Lung (tissue), 12 donors: ENCODE data around the gene FHL3. TPM values are rescaled to one million over a fixed set of nuclear protein-coding genes. Genes with fewer than 3 reads are reported as not detected.

ENCODE experiments used
- ATAC-seq: fragments of 200-7000 bp; cut with Tn5 transposase; one replicate; pipeline ENCODE4 v1.9.1; 2020; ENCODE audit warnings: moderate number of reproducible peaks; ENCODE audit not compliant: insufficient read depth, low FRiP score
- DNase-seq, 3 donors: peaks; one replicate each; pipeline ENCODE4 v3.0.0-alpha.2; 2013 to 2017
- H3K27ac ChIP-seq, 2 donors: one replicate each; pipeline ENCODE4 v1.5.1; 2013; ENCODE audit warnings: mild to moderate bottlenecking in 2 of 2, moderate library complexity in 2 of 2, control low read depth in 1 of 2, inconsistent platforms in 1 of 2, low read depth in 1 of 2, low read length in 1 of 2
- H3K27me3 ChIP-seq, 3 donors: one replicate each; pipeline ENCODE4 v1.5.1; 2013; ENCODE audit warnings: low read length in 2 of 3; ENCODE audit not compliant: control insufficient read depth in 3 of 3, insufficient read depth in 3 of 3
- H3K36me3 ChIP-seq, 4 donors: one replicate each; pipeline ENCODE4 v1.5.1; 2013; ENCODE audit warnings: low read length in 4 of 4, mild to moderate bottlenecking in 1 of 4, moderate library complexity in 1 of 4; ENCODE audit not compliant: control insufficient read depth in 4 of 4, insufficient read depth in 4 of 4
- H3K4me1 ChIP-seq, 5 donors: one replicate each; pipeline ENCODE4 v1.5.1; 2013; ENCODE audit warnings: low read length in 5 of 5, mild to moderate bottlenecking in 2 of 5, moderate library complexity in 1 of 5; ENCODE audit not compliant: control insufficient read depth in 5 of 5, insufficient read depth in 5 of 5
- H3K4me3 ChIP-seq: one replicate; pipeline ENCODE4 v1.5.1; 2013; ENCODE audit warnings: mild to moderate bottlenecking, control low read depth, moderate library complexity
- H3K9ac ChIP-seq, 2 donors: one replicate each; pipeline ENCODE4 v1.5.1; 2013; ENCODE audit warnings: low read length in 2 of 2, control low read depth in 1 of 2; ENCODE audit not compliant: insufficient read depth in 1 of 2
- H3K9me3 ChIP-seq, 4 donors: one replicate each; pipeline ENCODE4 v1.5.1; 2013; ENCODE audit warnings: low read length in 3 of 4, mild to moderate bottlenecking in 1 of 4, moderate library complexity in 1 of 4; ENCODE audit not compliant: control insufficient read depth in 4 of 4, insufficient read depth in 3 of 4
- CTCF ChIP-seq: IDR thresholded peaks from 2 replicates; pipeline ENCODE4 v1.5.1; 2012; ENCODE audit warnings: mild to moderate bottlenecking; ENCODE audit errors: control extremely low read depth, extremely low read depth
- WGBS, 2 donors: extraction: QIAGEN DNeasy Blood & Tissue Kit; methylation state at CpG; one replicate each; pipeline ENCODE4 v1.1.7; 2013; 5-methylcytosine and 5-hydroxymethylcytosine counted together
- polyA plus RNA-seq, 2 donors: library from polyadenylated mRNA; stranded (reverse); fragments of 200-250 nt; gene quantifications; one replicate each; pipeline ENCODE4 v1.2.1, GENCODE V29; 2013
- total RNA-seq, 2 donors: library from RNA; depleted of rRNA in 1 of 2; stranded (reverse); fragments of >200 nt in 1 of 2; gene quantifications; one replicate each; pipeline ENCODE4 v1.2.1, GENCODE V29; 2014 to 2021
- donor health status: control.
- donor health status: control.
- donor health status: Bipolar disorder and iron deficiency.
- donor health status: healthy.
- donor health status: DM: yes; HTN: yes; CAD: no.

Gene FHL3
- total and polyA plus RNA-seq, 4 donors: 10.0 to 33.1 (median 23.9) TPM

GRCh38 chr1:38026592-38027200 is 21.4 kb upstream of the FHL3 start:
- Histone ChIP-seq H3K4me1 (peaks cover 2 to 30% (median 11%) of the 10 kb centered on the region in 5 donors), H3K27me3 (no peaks in the 10 kb centered on the region), H3K4me3 (no peak overlapping the region), H3K27ac (no peak overlapping the region), H3K9ac (no peak overlapping the region), H3K9me3 (no peaks in the 10 kb centered on the region), H3K36me3 (peaks cover 12 to 33% (median 26%) of the 10 kb centered on the region in 4 donors)
- ATAC-seq (peak; percentile 63), DNase-seq (peak; percentile 70 to 85 (median 75))
- peak; percentile 64 for TF ChIP-seq CTCF
- 56 to 69% methylated on average over 8 of the region's 8 CpGs for WGBS, 2 donors

DNA sequence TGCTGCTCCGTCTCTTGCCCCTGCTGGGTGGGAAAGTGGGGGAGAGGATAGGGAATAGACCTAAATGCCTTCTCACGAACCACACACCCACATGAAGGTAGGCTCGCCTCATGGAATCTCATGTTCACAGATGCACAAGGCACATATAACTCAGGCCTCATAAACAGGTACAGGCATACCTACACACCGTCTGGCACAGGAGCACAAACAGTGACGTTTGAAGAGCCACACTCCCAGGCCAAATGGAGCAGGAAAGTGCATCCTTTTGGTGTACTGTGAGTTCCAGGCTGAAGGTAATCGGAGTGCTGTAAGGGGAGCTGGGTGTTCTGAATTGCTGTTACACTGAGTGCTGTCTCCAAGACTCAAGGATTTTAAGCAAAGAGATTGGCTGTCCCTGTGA is 20.4 kb upstream of the FHL3 start:
- Histone ChIP-seq H3K4me3 (no peak overlapping the region), H3K27ac (no peak overlapping the region), H3K9me3 (no peaks in the 10 kb centered on the region), H3K4me1 (peaks cover 2 to 25% (median 11%) of the 10 kb centered on the region in 5 donors), H3K9ac (no peak overlapping the region), H3K27me3 (no peaks in the 10 kb centered on the region), H3K36me3 (peaks cover 12 to 36% (median 28%) of the 10 kb centered on the region in 4 donors)
- ATAC-seq (no peak), DNase-seq (no peak)
- no peak for TF ChIP-seq CTCF
- 92% methylated on average over 6 of the region's 6 CpGs for WGBS, 2 donors

- H3K4me1 ChIP-seq: peaks cover 2 to 21% (median 11%) of the 10 kb centered on the region in 5 donors
- ATAC-seq: no peak
- no peaks in the 10 kb centered on the region for H3K27me3 ChIP-seq
- H3K9ac ChIP-seq: no peak overlapping the region
- H3K4me3 ChIP-seq: no peak overlapping the region
- no peak for DNase-seq
- H3K27ac ChIP-seq: no peak overlapping the region
- WGBS, 2 donors: 98 to 100% methylated on average over 2 of the region's 2 CpGs
- TF ChIP-seq CTCF: no peak
- H3K36me3 ChIP-seq: peaks cover 12 to 38% (median 31%) of the 10 kb centered on the region in 4 donors
- H3K9me3 ChIP-seq: no peaks in the 10 kb centered on the region
Observed at GRCh38 chr1:38025233-38025632, 19.9 kb upstream of the FHL3 start.

GRCh38 chr1:38022810-38023209 is 17.5 kb upstream of the FHL3 start:
- TF ChIP-seq CTCF: no peak
- Histone ChIP-seq H3K4me3 (no peak overlapping the region), H3K36me3 (peaks cover 15 to 57% (median 41%) of the 10 kb centered on the region in 4 donors), H3K27me3 (no peaks in the 10 kb centered on the region), H3K4me1 (no peaks in the 10 kb centered on the region), H3K9ac (no peak overlapping the region), H3K9me3 (no peaks in the 10 kb centered on the region), H3K27ac (no peak overlapping the region)
- no peak for DNase-seq
- 96% methylated on average over 3 of the region's 3 CpGs for WGBS, 2 donors
- no peak for ATAC-seq
